Mesendoderm (in vitro differentiated cells): ENCODE data around the gene CLCN1. TPM values are rescaled to one million over a fixed set of nuclear protein-coding genes. Genes with fewer than 3 reads are reported as not detected.

Experiments used
- DNase-seq: peaks from one replicate; pipeline ENCODE4 v3.0.0; 2013
- H2AK5ac ChIP-seq: 2 replicates; pipeline ENCODE4 v1.6.1; 2013; ENCODE audit warnings: low read length, inconsistent platforms
- H2BK120ac ChIP-seq: 2 replicates; pipeline ENCODE4 v1.6.1; 2013; ENCODE audit warnings: low read depth, mild to moderate bottlenecking, low read length, moderate library complexity, mixed read lengths
- H2BK15ac ChIP-seq: replicated peaks from 2 replicates; pipeline ENCODE4 v1.6.1; 2013; ENCODE audit warnings: low read depth, mild to moderate bottlenecking, moderate library complexity
- H2BK5ac ChIP-seq: 2 replicates; pipeline ENCODE4 v1.6.1; 2013; ENCODE audit warnings: low read length, inconsistent platforms
- H3K18ac ChIP-seq: 2 replicates; pipeline ENCODE4 v1.6.1; 2013; ENCODE audit warnings: mild to moderate bottlenecking, low read length, mixed read lengths
- H3K23ac ChIP-seq: one replicate; pipeline ENCODE4 v1.6.1; 2013; ENCODE audit warnings: low read length
- H3K27ac ChIP-seq: 2 replicates; pipeline ENCODE4 v1.5.1; 2013; ENCODE audit warnings: low read depth, mild to moderate bottlenecking, inconsistent platforms, low read length, moderate library complexity
- H3K27me3 ChIP-seq: 2 replicates; pipeline ENCODE4 v1.6.1; 2013; ENCODE audit warnings: low read length, control low read depth, mild to moderate bottlenecking, inconsistent platforms; ENCODE audit not compliant: insufficient read depth, poor library complexity
- H3K36me3 ChIP-seq: 2 replicates; pipeline ENCODE4 v1.6.1; 2013; ENCODE audit warnings: low read length, inconsistent platforms; ENCODE audit not compliant: control insufficient read depth, insufficient read depth
- H3K4ac ChIP-seq: one replicate; pipeline ENCODE4 v1.6.1; 2013; ENCODE audit warnings: low read depth, mild to moderate bottlenecking, low read length, moderate library complexity
- H3K4me1 ChIP-seq: 2 replicates; pipeline ENCODE4 v1.6.1; 2013; ENCODE audit warnings: low read depth, low read length, inconsistent platforms; ENCODE audit not compliant: control insufficient read depth
- H3K4me2 ChIP-seq: 2 replicates; pipeline ENCODE4 v1.6.1; 2013; ENCODE audit warnings: low read length
- H3K4me3 ChIP-seq: 2 replicates; pipeline ENCODE4 v1.5.1; 2013; ENCODE audit warnings: mild to moderate bottlenecking, low read length
- H3K56ac ChIP-seq: one replicate; pipeline ENCODE4 v1.6.1; 2013; ENCODE audit warnings: low read length
- H3K79me1 ChIP-seq: 2 replicates; pipeline ENCODE4 v1.6.1; 2013; ENCODE audit warnings: low read length, inconsistent platforms
- H3K79me2 ChIP-seq: 2 replicates; pipeline ENCODE4 v1.6.1; 2013; ENCODE audit warnings: mild to moderate bottlenecking, low read length; ENCODE audit not compliant: control insufficient read depth, insufficient read depth
- H3K9ac ChIP-seq: 2 replicates; pipeline ENCODE4 v1.6.1; 2013; ENCODE audit warnings: low read length, inconsistent platforms
- H4K5ac ChIP-seq: one replicate; pipeline ENCODE4 v1.6.1; 2013; ENCODE audit warnings: low read length
- H4K8ac ChIP-seq: one replicate; pipeline ENCODE4 v1.6.1; 2013; ENCODE audit warnings: low read depth, mild to moderate bottlenecking, control low read depth, low read length, moderate library complexity
- WGBS: extraction: QIAGEN DNeasy Blood & Tissue Kit; methylation state at CpG from one replicate; pipeline ENCODE4 v1.1.7; 2013; ENCODE audit warnings: low lambda C conversion rate, missing lambda C conversion rate; ENCODE audit not compliant: insufficient coverage; ENCODE audit errors: extremely low coverage; 5-methylcytosine and 5-hydroxymethylcytosine counted together
- polyA plus RNA-seq, 2 experiments: library from polyadenylated mRNA; stranded (reverse); fragments of 200-250 nt; gene quantifications; one replicate each; pipeline ENCODE4 v1.2.3, GENCODE V29; 2013

CLCN1 gene
- polyA plus RNA-seq (2013, experiment 1 of 2), result 0.27 TPM
- 0.25 TPM for polyA plus RNA-seq (2013, experiment 2 of 2)

GRCh38 chr7:143315776-143316175 is at the start of gene CLCN1:
Gene CLCN1 (plus strand): TSS chr7:143316111. CDS start chr7:143316213, 102 bp downstream.
- Histone ChIP-seq H2AK5ac (no peak within 1 kb of the TSS), H3K56ac (no peak within 1 kb of the TSS), H4K8ac (no peak within 1 kb of the TSS), H3K9ac (no peak within 1 kb of the TSS), H3K23ac (no peak within 1 kb of the TSS), H3K79me1 (no peaks in the 10 kb centered on the region), H3K27ac (no peak within 1 kb of the TSS), H2BK15ac (no peak within 1 kb of the TSS), H2BK120ac (no peak within 1 kb of the TSS), H3K18ac (no peak within 1 kb of the TSS), H3K4me2 (no peak within 1 kb of the TSS), H3K4me1 (no peaks in the 10 kb centered on the region), H3K79me2 (no peaks in the 10 kb centered on the region), H2BK5ac (no peak within 1 kb of the TSS), H3K4me3 (no peak within 1 kb of the TSS), H4K5ac (no peak within 1 kb of the TSS), H3K4ac (no peak within 1 kb of the TSS), H3K36me3 (no peaks in the 10 kb centered on the region), H3K27me3 (no peaks in the 10 kb centered on the region)
- no peak for DNase-seq
- WGBS, result no CpG with 5 or more reads among the region's 5 CpGs

GRCh38 chr7:143269251-143269650 is 46.7 kb upstream of the CLCN1 start:
- Histone ChIP-seq H3K4me3 (no peak overlapping the region), H3K4me2 (no peak overlapping the region), H2BK5ac (no peak overlapping the region), H4K5ac (no peak overlapping the region), H3K27ac (no peak overlapping the region), H3K27me3 (no peaks in the 10 kb centered on the region), H3K4ac (no peak overlapping the region), H3K56ac (no peak overlapping the region), H3K18ac (no peak overlapping the region), H2AK5ac (no peak overlapping the region), H4K8ac (no peak overlapping the region), H3K4me1 (no peaks in the 10 kb centered on the region), H3K36me3 (no peaks in the 10 kb centered on the region), H3K23ac (no peak overlapping the region), H3K79me2 (no peaks in the 10 kb centered on the region), H2BK15ac (no peak overlapping the region), H3K79me1 (no peaks in the 10 kb centered on the region), H3K9ac (no peak overlapping the region), H2BK120ac (no peak overlapping the region)
- WGBS, result no CpG with 5 or more reads among the region's 5 CpGs
- DNase-seq, result no peak

DNA sequence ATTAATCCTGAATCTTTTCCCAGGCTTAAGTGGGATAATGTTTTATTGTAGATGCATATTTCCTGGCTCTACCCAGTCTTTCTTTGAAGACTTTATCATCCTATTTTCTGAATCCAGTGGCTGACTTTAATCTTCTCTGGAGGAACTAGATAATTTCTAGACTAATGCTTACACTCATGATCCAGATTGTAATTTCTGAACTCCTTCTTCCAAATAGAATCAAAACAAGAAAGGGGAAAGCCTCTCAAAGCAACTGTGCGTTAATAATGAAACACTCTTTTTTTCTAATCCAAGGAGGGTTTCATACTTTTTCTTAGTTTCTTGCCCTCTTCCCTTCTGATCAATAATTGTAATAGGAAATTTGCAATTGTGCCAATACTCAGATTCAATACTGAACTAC is 44.7 kb upstream of the CLCN1 start:
- no peak overlapping the region for H2BK5ac ChIP-seq
- no peak overlapping the region for H2AK5ac ChIP-seq
- H3K56ac ChIP-seq, result no peak overlapping the region
- H4K5ac ChIP-seq, result no peak overlapping the region
- no CpG with 5 or more reads among the region's 1 CpG for WGBS
- no peak overlapping the region for H2BK120ac ChIP-seq
- no peak overlapping the region for H3K4me2 ChIP-seq
- no peak overlapping the region for H3K23ac ChIP-seq
- no peaks in the 10 kb centered on the region for H3K36me3 ChIP-seq
- H4K8ac ChIP-seq, result no peak overlapping the region
- no peaks in the 10 kb centered on the region for H3K79me1 ChIP-seq
- no peak for DNase-seq
- no peak overlapping the region for H3K27ac ChIP-seq
- no peaks in the 10 kb centered on the region for H3K79me2 ChIP-seq
- no peak overlapping the region for H3K4me3 ChIP-seq
- H3K4ac ChIP-seq, result no peak overlapping the region
- no peaks in the 10 kb centered on the region for H3K27me3 ChIP-seq
- no peak overlapping the region for H3K9ac ChIP-seq
- H3K18ac ChIP-seq, result no peak overlapping the region
- no peak overlapping the region for H2BK15ac ChIP-seq
- H3K4me1 ChIP-seq, result no peaks in the 10 kb centered on the region

DNA sequence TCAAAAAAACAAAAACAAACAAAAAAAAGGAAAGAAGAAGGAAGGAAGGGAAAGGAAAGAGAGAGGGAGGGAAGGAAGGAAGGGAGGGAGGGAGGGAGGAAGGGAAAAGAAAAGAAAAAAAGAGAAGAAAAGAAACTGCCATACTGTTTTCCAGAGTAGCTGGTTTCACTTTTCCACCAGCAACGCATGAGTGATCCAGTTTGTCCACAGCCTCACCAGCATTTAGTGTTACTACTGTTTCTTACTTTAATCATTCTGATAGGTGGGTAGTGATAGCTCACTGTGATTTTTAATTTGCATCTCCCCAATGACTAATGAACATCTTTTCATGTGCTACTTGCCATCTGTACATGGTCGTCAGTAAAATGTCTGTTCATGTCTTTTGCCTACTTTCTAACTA is 43.0 kb upstream of the CLCN1 start:
- no peak overlapping the region for H3K9ac ChIP-seq
- H3K18ac ChIP-seq, result no peak overlapping the region
- no peak overlapping the region for H4K8ac ChIP-seq
- no peak overlapping the region for H3K23ac ChIP-seq
- no peak overlapping the region for H3K4ac ChIP-seq
- H3K4me2 ChIP-seq, result no peak overlapping the region
- no peak overlapping the region for H2BK15ac ChIP-seq
- H3K79me2 ChIP-seq, result no peaks in the 10 kb centered on the region
- no peak overlapping the region for H3K4me3 ChIP-seq
- no peaks in the 10 kb centered on the region for H3K27me3 ChIP-seq
- H2BK120ac ChIP-seq, result no peak overlapping the region
- no peak overlapping the region for H4K5ac ChIP-seq
- no peaks in the 10 kb centered on the region for H3K79me1 ChIP-seq
- no peak overlapping the region for H3K56ac ChIP-seq
- H2AK5ac ChIP-seq, result no peak overlapping the region
- no CpG with 5 or more reads among the region's 2 CpGs for WGBS
- H3K27ac ChIP-seq, result no peak overlapping the region
- no peaks in the 10 kb centered on the region for H3K4me1 ChIP-seq
- H2BK5ac ChIP-seq, result no peak overlapping the region
- no peaks in the 10 kb centered on the region for H3K36me3 ChIP-seq
- no peak for DNase-seq

DNA sequence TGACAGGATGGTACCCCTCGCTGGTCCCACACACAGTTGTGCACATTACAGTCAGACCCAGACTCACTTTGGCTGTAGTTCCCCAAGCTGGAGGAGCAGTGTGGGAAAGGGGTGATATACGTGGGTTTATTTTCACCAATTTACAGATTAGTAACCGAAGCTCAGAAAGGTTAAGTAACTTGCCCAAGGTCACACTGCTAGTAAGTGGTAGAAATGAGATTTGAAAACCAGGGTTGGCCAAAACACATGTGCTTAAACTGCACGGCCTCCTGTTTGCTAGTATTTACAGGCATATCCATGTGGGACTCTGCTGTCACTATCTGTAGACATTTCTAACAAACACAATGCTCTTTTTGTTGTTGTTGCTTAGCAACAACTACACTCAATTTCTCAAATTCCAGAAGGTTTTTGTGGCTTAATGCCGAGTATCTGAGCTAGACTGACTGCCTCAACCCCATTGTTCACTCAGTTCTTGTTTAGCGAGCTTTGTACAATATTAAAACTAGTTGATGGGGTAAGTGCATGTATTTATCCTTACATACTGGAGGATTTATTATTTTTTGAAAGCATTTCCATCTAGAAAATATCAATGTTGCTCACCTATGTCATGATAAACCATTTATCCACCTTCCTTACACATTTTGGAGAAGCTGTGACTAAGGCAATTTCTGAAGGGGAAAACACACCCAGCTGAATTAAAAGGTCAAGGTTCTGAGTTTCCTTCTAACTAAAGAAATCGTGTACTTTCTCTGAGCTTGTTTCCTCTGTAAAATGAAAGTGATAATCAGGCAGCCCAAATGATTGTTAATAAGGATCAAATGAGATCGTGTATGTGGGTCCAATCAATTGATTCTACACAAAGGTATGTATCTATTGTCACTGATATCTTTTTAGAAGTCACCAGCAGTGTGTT is 36.5 kb upstream of the CLCN1 start:
- Histone ChIP-seq H3K27ac (no peak overlapping the region), H3K4me3 (no peak overlapping the region)
- WGBS, result no CpG with 5 or more reads among the region's 8 CpGs

More for the DNA sequence above, 36.5 kb upstream of the CLCN1 start:
- no peak overlapping the region for H3K4ac ChIP-seq
- H2BK5ac ChIP-seq, result no peak overlapping the region
- no peaks in the 10 kb centered on the region for H3K79me2 ChIP-seq
- H3K36me3 ChIP-seq, result no peaks in the 10 kb centered on the region
- no peak overlapping the region for H3K4me2 ChIP-seq
- no peak overlapping the region for H3K23ac ChIP-seq
- no peaks in the 10 kb centered on the region for H3K27me3 ChIP-seq
- no peak overlapping the region for H4K8ac ChIP-seq
- H4K5ac ChIP-seq, result no peak overlapping the region
- no peak overlapping the region for H3K9ac ChIP-seq
- H2BK15ac ChIP-seq, result no peak overlapping the region
- no peaks in the 10 kb centered on the region for H3K79me1 ChIP-seq
- H3K4me1 ChIP-seq, result peaks cover 4% of the 10 kb centered on the region
- H2BK120ac ChIP-seq, result no peak overlapping the region
- H3K56ac ChIP-seq, result no peak overlapping the region
- H3K18ac ChIP-seq, result no peak overlapping the region
- H2AK5ac ChIP-seq, result no peak overlapping the region
- peak; percentile 78 for DNase-seq
